ENCODE data around the gene OR2A5. TPM values are rescaled to one million over a fixed set of nuclear protein-coding genes. Genes with fewer than 3 reads are reported as not detected.

The OR2A5 gene
- total RNA-seq, 6 donors from 2014 or later, result not detected

DNA sequence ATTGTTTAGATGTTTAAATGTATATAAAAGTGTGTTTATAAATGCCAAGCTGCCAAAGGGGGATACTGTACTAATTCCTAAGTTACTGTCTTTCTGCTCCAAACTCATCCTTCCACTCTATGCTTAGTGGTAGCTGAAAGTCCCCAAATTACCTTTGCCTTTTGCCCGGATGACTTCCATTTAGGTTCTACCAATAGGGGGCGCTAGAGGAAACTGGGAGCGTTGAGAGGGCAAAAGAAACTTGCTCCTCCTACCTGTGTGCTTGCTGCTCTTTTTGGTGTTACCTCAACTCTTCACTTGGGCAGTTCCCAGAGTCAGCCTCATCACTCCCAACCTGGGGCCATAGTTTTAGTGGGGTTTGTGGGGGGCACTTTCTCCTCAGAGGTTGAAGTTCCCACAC, 15.0 kb downstream of the OR2A5 start:
- Histone ChIP-seq H3K4me3 (no peak overlapping the region), H3K9me3 (no peaks in the 10 kb centered on the region), H3K4me1 (no peaks in the 10 kb centered on the region), H3K27me3 (no peaks in the 10 kb centered on the region), H3K27ac (no peak overlapping the region), H3K36me3 (no peaks in the 10 kb centered on the region)
- 35 to 43% methylated on average over 3 of the region's 3 CpGs for WGBS, 2 donors
- no peak for DNase-seq
- ATAC-seq (ENCODE audit: low FRiP score in 2 of 2), result no peak
- TF ChIP-seq POLR2A (IDR thresholded peaks at IDR 0.05), result no peak
- no peak for TF ChIP-seq CTCF (IDR thresholded peaks at IDR 0.05)
- TF ChIP-seq EP300 (IDR thresholded peaks at IDR 0.05), result no peak
- TF ChIP-seq POLR2AphosphoS5 (IDR thresholded peaks at IDR 0.05), result no peak

- no peak for DNase-seq
- H3K27ac ChIP-seq, result no peak within 1 kb of the TSS
- 71 to 88% methylated on average over 1 of the region's 1 CpG for WGBS, 2 donors
- TF ChIP-seq EP300 (IDR thresholded peaks at IDR 0.05) (no peak), POLR2A (IDR thresholded peaks at IDR 0.05) (no peak), CTCF (IDR thresholded peaks at IDR 0.05) (no peak), POLR2AphosphoS5 (IDR thresholded peaks at IDR 0.05) (no peak)
- H3K4me1 ChIP-seq, result no peaks in the 10 kb centered on the region
- ATAC-seq (ENCODE audit: low FRiP score in 2 of 2), result no peak
- H3K36me3 ChIP-seq, result no peaks in the 10 kb centered on the region
- no peak within 1 kb of the TSS for H3K4me3 ChIP-seq
- H3K27me3 ChIP-seq, result no peaks in the 10 kb centered on the region
- H3K9me3 ChIP-seq, result no peaks in the 10 kb centered on the region
These were observed 20.8 kb downstream of the OR2A5 start, which contains the start of gene OR2A25 for GRCh38 chr7:144069511-144069910. Gene OR2A25 (plus strand): TSS chr7:144069811. CDS start chr7:144074220, 4,409 bp downstream.

- no peak for TF ChIP-seq CTCF (IDR thresholded peaks at IDR 0.05)
- TF ChIP-seq POLR2A (IDR thresholded peaks at IDR 0.05), result no peak
- no peak for TF ChIP-seq POLR2AphosphoS5 (IDR thresholded peaks at IDR 0.05)
- no peak for TF ChIP-seq EP300 (IDR thresholded peaks at IDR 0.05)
- WGBS, 2 donors, result 76 to 87% methylated on average over 2 of the region's 2 CpGs
These were observed 21.2 kb downstream of the OR2A5 start for GRCh38 chr7:144069953-144070352.

GRCh38 chr7:144074374-144074773, 25.6 kb downstream of the OR2A5 start:
- Histone ChIP-seq H3K27me3 (no peaks in the 10 kb centered on the region), H3K36me3 (no peaks in the 10 kb centered on the region), H3K4me3 (no peak overlapping the region), H3K9me3 (no peaks in the 10 kb centered on the region), H3K27ac (no peak overlapping the region), H3K4me1 (no peaks in the 10 kb centered on the region)
- TF ChIP-seq POLR2AphosphoS5 (IDR thresholded peaks at IDR 0.05) (no peak), EP300 (IDR thresholded peaks at IDR 0.05) (no peak), POLR2A (IDR thresholded peaks at IDR 0.05) (no peak), CTCF (IDR thresholded peaks at IDR 0.05) (no peak)
- ATAC-seq (ENCODE audit: low FRiP score in 2 of 2), result no peak
- DNase-seq, result peak in 1 of 2 donors; percentile 40
- 91 to 96% methylated on average over 8 of the region's 8 CpGs for WGBS, 2 donors

More at GRCh38 chr7:144069953-144070352, 21.2 kb downstream of the OR2A5 start:
- Histone ChIP-seq H3K4me1 (no peaks in the 10 kb centered on the region), H3K27ac (no peak overlapping the region), H3K36me3 (no peaks in the 10 kb centered on the region), H3K4me3 (no peak overlapping the region), H3K27me3 (no peaks in the 10 kb centered on the region), H3K9me3 (no peaks in the 10 kb centered on the region)
- DNase-seq, result no peak
- no peak for ATAC-seq (ENCODE audit: low FRiP score in 2 of 2)

DNA sequence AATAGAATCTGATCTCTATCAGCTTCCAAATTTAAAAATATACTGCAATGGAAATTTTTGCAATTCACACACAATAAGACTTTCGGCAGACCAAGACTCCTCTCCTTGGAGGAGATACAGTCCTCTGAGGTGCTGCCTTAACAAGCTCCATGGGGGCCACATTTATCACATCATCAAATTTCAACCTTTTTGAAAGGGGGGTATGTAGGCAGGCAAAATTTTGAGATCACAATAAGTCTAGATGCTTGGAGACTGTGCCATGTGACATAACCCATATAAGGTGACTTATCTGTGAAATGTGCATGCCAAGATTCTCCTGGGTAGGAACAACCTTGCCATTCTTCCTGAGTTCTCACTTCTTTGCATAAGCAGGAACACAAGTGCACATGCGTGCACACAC, 37.2 kb downstream of the OR2A5 start, which contains the start of gene OR2A12:
Gene OR2A12, plus strand, starts transcription at position 301 of the 400 bp plus-strand sequence. CDS start 8,830 bp downstream, outside the sequence.
- no peak within 1 kb of the TSS for H3K4me3 ChIP-seq
- no peaks in the 10 kb centered on the region for H3K4me1 ChIP-seq
- H3K36me3 ChIP-seq, result no peaks in the 10 kb centered on the region
- DNase-seq (no peak), ATAC-seq (ENCODE audit: low FRiP score in 2 of 2) (no peak)
- H3K9me3 ChIP-seq, result peaks cover 0 to 5% (median 4%) of the 10 kb centered on the region in 4 donors
- 81 to 83% methylated on average over 2 of the region's 2 CpGs for WGBS, 2 donors
- no peak for TF ChIP-seq EP300 (IDR thresholded peaks at IDR 0.05)
- TF ChIP-seq CTCF (IDR thresholded peaks at IDR 0.05), result no peak
- TF ChIP-seq POLR2AphosphoS5 (IDR thresholded peaks at IDR 0.05), result no peak
- no peak for TF ChIP-seq POLR2A (IDR thresholded peaks at IDR 0.05)
- H3K27me3 ChIP-seq, result no peaks in the 10 kb centered on the region
- no peak within 1 kb of the TSS for H3K27ac ChIP-seq
